ENCODE data around the gene RETN.

Gene RETN

DNA sequence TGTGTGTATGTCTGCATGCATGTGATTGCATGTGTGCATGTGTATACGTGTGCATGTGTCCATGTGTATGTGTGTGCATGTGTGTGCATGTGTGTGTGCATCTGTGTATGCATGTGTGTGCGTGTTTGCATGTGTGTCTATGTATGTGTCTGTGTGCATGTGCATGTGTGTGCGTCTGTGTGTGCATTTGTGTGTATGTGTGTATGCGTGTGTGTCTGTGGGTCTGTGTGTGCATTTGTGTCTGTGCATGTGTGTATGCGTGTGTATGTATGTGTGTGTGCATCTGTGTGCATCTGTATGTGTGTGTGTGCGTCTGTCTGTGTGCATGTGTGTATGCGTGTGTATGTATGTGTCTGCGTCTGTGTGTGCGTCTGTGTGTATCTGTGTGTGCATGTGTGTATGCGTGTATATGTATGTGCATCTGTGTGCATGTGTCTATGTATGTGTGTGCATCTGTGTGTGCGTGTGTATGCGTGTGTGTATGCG lies 28.9 kb upstream of the RETN start:
- TF ChIP-seq POLR2AphosphoS5 (IDR thresholded peaks at IDR 0.05; ENCODE audit: low read depth, low read length): no peak

DNA sequence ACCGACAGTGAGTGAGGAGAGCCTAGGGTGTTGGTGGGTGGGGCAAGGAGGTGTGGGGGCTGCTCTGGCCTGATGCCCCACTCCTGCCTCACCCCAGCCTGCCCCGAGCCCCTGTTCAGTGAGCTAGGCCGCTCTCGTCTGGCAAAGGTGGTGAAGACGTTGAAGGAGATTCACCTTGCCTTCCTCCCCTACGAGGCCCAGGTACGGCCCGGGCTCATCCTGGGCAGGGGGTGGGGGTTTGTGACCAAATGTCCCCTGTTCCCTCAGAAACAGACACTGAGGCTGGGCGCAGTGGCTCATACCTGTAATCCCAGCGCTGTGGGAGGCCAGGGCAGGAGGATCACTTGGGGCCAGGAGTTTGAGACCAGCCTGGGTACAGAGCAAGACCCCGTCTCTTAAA lies 28.0 kb upstream of the RETN start:
- no peak for TF ChIP-seq FOXP2 (optimal IDR thresholded peaks at IDR 0.05; ENCODE audit: borderline replicate concordance, extremely low read depth, extremely low read length, insufficient read depth)
- no peak for TF ChIP-seq TAF1 (IDR thresholded peaks at IDR 0.05; ENCODE audit: borderline replicate concordance, insufficient read depth, low read length)
- TF ChIP-seq POLR2AphosphoS5 (IDR thresholded peaks at IDR 0.05; ENCODE audit: low read depth, low read length): no peak
- TF ChIP-seq, protein P1, sequence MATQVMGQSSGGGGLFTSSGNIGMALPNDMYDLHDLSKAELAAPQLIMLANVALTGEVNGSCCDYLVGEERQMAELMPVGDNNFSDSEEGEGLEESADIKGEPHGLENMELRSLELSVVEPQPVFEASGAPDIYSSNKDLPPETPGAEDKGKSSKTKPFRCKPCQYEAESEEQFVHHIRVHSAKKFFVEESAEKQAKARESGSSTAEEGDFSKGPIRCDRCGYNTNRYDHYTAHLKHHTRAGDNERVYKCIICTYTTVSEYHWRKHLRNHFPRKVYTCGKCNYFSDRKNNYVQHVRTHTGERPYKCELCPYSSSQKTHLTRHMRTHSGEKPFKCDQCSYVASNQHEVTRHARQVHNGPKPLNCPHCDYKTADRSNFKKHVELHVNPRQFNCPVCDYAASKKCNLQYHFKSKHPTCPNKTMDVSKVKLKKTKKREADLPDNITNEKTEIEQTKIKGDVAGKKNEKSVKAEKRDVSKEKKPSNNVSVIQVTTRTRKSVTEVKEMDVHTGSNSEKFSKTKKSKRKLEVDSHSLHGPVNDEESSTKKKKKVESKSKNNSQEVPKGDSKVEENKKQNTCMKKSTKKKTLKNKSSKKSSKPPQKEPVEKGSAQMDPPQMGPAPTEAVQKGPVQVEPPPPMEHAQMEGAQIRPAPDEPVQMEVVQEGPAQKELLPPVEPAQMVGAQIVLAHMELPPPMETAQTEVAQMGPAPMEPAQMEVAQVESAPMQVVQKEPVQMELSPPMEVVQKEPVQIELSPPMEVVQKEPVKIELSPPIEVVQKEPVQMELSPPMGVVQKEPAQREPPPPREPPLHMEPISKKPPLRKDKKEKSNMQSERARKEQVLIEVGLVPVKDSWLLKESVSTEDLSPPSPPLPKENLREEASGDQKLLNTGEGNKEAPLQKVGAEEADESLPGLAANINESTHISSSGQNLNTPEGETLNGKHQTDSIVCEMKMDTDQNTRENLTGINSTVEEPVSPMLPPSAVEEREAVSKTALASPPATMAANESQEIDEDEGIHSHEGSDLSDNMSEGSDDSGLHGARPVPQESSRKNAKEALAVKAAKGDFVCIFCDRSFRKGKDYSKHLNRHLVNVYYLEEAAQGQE (IDR thresholded peaks at IDR 0.05; ENCODE audit: insufficient read depth in 1 of 2, low read depth in 2 of 2, low read length in 2 of 2): no peak
- TF ChIP-seq SIN3A (IDR thresholded peaks at IDR 0.05; ENCODE audit: borderline replicate concordance, insufficient read depth, low read length): no peak

DNA sequence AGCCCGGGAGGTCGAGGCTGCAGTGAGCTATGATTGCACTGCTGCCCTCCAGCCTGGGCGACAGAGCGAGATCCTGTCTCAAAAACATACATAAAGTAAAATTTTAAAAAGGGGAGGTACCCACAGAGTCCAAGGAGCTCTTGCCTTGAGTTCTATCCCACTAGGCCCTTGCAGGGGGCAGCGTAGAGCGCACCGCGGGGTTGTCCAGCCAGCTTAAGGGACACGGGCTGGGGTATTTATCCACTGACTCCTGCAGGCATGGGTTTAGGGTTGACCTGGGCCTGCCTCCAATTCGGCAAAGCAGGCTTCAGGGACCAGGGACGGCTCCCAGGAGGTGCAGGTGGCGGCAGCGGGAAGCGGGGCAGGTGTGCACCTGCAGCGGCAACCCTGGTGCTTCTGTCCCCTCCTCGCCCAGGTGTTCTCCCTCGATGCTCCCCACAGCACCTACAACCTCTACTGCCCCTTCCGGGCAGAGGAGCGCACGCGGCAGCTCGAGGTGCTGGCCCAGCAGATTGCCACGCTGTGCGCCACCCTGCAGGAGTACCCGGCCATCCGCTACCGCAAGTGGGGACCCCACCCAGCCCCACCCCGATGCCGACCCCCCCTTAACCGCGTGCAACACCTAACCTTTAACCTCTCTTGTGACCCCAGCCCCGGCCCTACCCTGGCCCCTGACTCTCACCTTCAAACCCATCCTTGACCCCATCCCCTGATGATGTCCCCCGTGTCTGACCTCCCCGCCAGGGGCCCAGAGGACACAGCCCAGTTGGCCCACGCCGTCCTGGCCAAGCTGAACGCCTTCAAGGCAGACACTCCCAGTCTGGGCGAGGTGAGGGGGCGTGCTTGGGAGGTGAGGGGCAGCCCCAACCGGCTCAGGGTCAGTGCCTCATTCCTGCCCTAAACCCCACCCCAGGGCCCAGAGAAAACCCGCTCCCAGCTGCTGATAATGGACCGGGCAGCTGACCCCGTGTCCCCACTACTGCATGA lies 27.3 kb upstream of the RETN start:
- TF ChIP-seq FOXP2 (optimal IDR thresholded peaks at IDR 0.05; ENCODE audit: borderline replicate concordance, extremely low read depth, extremely low read length, insufficient read depth) (no peak), POLR2AphosphoS5 (IDR thresholded peaks at IDR 0.05; ENCODE audit: low read depth, low read length) (no peak), SIN3A (IDR thresholded peaks at IDR 0.05; ENCODE audit: borderline replicate concordance, insufficient read depth, low read length) (no peak), TAF1 (IDR thresholded peaks at IDR 0.05; ENCODE audit: borderline replicate concordance, insufficient read depth, low read length) (no peak)
- TF ChIP-seq, protein P1 (IDR thresholded peaks at IDR 0.05; ENCODE audit: insufficient read depth in 1 of 2, low read depth in 2 of 2, low read length in 2 of 2): no peak

DNA sequence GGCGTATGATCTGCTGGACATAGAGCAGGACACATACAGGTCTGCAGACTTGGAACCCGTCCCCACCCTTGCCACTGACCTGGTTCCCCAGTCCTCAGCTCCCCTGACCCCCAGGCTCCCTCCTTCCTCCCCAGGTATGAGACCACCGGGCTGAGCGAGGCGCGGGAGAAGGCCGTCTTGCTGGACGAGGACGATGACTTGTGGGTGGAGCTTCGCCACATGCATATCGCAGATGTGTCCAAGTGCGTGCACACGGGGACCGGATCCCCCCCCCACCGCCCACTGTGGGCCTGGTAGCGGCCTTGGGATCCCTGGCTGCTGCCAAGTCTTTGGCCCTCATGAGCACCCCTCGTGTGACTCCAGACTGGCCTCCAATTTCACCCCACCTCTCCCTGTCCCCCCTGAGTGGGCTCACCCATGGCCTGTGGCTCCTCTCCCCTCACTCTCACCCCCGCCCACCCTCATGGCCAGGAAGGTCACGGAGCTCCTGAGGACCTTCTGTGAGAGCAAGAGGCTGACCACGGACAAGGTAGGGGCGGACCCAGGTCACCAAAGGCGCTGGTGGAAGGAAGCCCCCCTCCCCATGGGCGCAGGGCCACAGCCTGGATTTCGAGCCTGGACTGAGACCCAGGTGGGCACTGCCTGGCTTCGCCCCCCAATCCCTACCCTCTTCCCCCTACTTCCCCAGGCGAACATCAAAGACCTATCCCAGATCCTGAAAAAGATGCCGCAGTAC lies 26.4 kb upstream of the RETN start:
- TF ChIP-seq POLR2AphosphoS5 (IDR thresholded peaks at IDR 0.05; ENCODE audit: low read depth, low read length) (no peak), FOXP2 (optimal IDR thresholded peaks at IDR 0.05; ENCODE audit: borderline replicate concordance, extremely low read depth, extremely low read length, insufficient read depth) (no peak), TAF1 (IDR thresholded peaks at IDR 0.05; ENCODE audit: borderline replicate concordance, insufficient read depth, low read length) (no peak), SIN3A (IDR thresholded peaks at IDR 0.05; ENCODE audit: borderline replicate concordance, insufficient read depth, low read length) (no peak)
- TF ChIP-seq, protein P1 (IDR thresholded peaks at IDR 0.05; ENCODE audit: insufficient read depth in 1 of 2, low read depth in 2 of 2, low read length in 2 of 2): no peak

DNA sequence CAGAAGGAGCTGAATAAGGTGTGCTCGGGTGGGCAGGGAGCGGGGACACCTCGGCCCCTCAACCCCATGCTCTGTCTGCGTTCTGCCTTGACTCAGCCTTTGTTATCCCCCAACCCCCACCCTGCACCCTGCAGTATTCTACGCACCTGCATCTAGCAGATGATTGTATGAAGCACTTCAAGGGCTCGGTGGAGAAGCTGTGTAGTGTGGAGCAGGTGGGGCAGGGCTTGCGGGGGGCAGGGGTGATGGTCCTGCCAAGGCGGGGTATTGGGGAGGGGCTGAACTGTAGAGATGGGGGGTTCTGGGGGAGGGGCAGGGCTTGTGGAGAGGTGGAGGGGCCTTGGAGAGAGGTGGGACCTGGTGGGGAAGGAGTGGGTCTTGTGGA lies 25.8 kb upstream of the RETN start:
- TF ChIP-seq TAF1 (IDR thresholded peaks at IDR 0.05; ENCODE audit: borderline replicate concordance, insufficient read depth, low read length) (no peak), SIN3A (IDR thresholded peaks at IDR 0.05; ENCODE audit: borderline replicate concordance, insufficient read depth, low read length) (no peak), FOXP2 (optimal IDR thresholded peaks at IDR 0.05; ENCODE audit: borderline replicate concordance, extremely low read depth, extremely low read length, insufficient read depth) (no peak), POLR2AphosphoS5 (IDR thresholded peaks at IDR 0.05; ENCODE audit: low read depth, low read length) (no peak)
- TF ChIP-seq, protein P1 (IDR thresholded peaks at IDR 0.05; ENCODE audit: insufficient read depth in 1 of 2, low read depth in 2 of 2, low read length in 2 of 2): no peak
